HG03565 (cell line): ENCODE results near the gene KCNK16.
"Not testable (repeated sequence)": the region's sequence is repeated elsewhere in the genome, so short reads cannot be mapped to it uniquely, and the experiment has no call there.

Source experiments
- ATAC-seq: cut with Tn5 transposase; IDR thresholded peaks from one replicate; pipeline ENCODE4 v1.9.1; 2021; ENCODE audit warnings: mild to moderate bottlenecking, moderate library complexity; ENCODE audit not compliant: unreplicated experiment

Gene KCNK16

DNA sequence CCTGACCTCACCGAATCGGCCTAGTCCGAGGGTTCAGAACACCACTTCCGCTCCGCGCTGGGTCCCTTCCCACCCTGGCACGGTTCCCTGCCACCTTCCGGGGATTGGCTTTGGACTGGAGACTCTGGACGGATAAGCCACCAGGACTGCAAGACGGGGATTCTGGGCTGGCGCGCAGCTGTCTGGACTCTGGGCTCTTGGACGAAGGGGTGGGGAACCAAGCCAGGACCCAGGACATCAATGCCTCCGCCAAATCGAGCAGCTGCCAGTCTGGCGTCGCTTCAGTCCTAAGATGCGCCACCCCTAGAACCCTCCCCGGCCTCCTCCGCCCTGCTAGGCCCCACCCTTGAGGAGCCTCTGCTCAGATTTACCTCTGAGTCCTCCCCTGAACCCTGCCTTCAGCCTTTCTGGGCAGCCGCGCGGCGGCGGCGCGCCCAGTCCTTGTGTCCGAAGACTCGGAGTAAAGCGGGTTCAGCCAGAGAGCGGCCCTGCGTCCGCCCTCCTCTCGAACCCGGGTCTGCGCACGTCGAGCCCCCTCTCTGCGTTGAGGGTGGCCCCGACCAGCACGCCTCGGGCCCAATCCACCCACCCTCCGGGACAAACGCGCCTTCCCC lies 9.5 kb downstream of the KCNK16 start:
- ATAC-seq: no peak

DNA sequence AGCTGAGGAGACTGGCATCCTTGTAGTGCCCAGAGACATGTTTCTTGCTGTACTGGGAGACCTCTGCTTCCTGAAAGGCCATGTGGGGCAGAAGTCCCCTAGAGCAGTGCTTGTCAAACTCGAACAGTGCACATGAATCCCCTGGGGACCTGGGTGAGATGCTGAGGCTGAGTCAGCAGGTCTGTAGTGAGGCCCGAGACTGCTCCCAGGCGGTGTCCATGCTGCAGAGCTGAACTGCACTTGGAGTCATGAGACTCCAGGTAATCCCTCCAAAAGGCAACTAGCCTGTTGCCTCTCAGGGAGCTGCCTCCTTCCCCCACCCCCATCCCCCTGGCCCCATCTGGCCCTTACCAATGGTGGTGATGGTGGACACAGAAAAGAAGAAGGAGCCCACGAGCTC lies 12.0 kb downstream of the KCNK16 start:
- no peak for ATAC-seq

DNA sequence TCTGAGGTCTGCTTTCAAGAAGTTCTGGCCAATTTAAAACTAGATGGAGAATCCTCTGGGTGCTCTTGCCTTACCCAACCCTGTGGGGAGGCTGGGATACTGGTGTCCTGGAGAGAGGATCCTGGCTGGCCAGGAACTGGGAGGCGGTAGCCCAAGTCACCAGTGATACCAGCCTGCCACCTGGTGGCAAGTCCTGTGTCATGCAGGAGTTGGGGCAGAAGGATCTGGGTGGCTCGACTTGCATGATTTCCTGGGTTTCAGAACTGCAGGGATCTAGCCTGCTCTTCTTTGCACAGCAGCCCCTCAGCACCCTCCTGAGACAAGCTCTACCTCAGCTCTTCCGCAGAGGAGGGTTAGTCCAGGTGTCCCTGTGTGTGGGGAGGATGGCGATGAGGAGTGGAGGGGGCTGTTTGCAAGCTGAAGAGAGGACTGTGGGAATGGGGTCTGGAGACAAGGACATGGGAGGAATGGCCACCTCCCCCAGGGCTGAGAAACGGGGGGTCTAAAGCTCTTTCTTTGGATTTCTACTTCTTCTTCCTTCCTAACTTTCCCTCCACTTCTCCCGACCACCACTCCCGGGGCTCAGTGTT lies 12.5 kb downstream of the KCNK16 start:
- ATAC-seq: no peak

DNA sequence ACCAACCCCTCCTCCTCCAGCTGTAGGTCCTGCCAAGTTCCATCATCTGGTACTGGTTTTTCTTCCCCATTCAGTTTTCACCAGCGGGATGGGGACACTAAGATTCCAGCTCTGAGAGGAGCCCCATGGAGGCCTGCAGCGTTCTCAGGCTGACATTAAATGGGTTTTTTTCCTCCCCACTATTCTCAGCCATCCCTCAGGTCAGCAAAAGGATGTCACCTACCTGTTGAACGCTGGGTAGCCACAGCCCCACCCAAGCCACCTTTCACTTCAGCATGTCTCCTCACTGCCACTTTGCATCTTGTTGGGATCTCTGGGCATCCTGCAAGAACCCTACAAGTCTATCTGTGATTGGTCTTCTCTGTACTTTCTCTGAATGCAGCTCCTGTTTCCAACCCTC lies 15.0 kb downstream of the KCNK16 start:
- no peak for ATAC-seq

DNA sequence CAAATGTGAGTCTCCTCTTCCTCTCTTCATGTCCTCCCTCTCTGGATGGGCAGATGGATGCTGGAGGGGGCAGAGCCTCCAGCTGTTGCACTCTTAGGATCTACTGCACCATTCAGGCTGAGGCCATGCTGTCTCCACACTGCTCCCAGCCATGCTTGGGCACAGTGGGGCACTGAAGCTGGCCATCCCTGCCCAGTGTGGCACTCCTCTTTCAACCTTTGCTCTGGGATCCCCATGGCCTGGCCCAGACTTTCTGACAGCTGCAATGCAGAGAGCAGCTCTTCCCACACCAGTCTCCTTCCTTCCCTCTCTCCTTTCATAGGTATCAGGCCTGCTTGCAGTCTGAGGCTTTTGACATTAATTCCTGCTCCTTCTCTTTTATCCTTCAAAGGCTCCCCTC lies 17.6 kb downstream of the KCNK16 start:
- ATAC-seq: no peak

DNA sequence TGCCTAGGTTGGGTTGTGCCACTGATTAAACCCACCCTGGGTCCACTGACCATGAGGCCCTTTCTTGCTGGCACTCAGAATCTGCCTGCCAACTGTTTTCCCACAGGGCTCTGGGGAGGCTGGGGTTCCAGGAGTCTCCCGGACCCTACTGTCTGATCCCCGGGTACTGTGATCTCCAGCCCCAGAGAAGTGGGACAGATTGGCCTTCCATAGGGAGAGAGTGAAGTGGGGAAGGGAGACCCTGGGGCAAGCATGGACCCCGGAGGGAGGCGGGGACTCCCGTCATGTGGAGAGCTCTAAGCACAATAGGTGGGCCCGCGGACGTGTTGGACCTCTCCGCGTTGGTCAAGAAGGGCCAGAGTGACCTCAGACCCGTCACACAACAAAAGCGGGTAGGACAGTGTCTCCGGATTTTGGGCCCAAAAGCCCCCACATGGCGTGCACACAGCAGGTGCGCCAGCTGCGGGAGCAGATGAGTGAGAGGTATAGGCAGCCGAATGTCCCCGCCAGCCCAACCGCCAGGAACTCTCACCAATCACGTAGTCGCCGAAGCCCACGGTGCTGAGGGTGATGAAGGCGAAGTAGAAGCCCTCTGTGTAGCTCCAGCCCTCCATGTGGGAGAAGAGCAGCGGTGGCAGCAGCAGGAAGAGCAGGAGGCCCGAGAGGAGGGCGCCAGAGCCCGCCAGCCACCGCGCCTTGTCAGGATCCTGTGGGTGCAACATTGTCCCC lies 18.9 kb downstream of the KCNK16 start:
- no peak for ATAC-seq

DNA sequence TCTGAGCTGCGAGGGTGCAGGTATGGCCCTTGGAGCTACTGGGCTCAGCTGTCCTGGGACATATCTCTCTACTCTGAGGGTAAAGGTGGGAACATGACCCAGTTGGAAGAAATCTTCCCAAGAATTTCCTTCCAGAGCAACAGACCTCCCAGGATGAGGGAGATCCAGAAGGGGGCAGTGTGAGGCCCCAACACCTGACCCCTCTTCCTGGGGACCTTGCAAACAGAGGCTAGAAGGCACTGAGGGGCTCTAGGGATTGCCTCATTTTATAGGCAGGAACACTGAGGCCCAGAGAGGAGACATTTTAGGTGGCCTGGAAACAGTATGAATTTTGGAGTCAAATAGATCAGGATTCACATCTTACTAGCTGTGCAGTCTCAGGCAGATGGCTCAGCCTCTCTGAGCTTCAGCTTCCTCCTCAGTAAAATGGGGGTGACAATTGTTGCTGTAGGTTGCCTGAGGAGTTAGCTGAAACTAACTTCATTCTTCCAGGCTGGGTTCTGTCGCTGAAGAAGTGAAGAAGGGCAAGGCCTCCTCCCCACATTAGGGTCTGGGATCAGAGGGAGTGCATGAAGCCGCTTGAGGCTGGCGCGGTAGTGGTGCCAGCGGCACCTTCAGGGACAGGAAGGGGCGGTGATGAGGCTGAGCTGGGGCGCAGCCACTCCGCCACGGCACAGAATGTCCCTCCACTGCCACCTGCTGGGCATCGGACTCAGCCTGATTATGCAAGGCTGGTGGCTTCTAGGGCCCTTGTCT lies 19.7 kb downstream of the KCNK16 start:
- ATAC-seq: no peak

DNA sequence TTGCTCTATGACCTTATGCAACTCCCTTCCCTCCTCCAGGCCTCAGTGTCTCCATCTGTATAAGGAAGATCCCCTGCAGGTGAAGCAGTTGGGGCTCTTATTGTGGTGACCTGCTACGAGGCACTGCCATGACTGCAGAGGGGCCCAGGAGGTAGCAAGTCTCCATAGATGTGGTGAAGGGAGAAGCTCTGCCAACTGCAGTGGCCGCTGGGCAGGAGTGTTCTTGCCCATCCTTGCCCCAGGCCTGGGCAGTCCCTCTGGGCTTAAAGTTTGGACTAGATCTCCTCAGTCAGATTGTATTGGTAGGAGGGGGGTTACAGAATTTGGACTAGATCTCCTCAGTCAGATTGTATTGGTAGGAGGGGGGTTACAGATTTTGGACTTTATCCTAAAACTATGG lies 20.5 kb downstream of the KCNK16 start:
- no peak for ATAC-seq

DNA sequence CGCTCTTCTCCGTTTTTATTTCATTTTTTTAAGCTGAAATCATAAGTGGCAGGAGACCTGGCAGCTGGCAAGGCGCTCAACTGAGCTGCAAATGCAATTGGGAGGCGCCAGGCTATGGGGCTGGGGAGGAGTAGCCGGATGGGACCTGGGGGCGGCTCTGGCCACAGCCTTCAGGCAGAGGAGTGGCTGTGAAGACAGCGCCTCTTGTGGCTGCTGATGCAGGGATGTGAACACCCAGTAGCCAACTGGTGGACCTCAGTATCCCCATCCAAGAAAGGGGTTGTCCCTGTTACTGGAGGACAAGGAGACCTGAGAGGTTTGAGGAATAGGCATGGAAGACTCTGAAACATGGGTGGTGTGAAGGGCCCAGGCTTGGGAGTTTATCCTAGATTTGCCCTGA lies 20.9 kb downstream of the KCNK16 start:
- no peak for ATAC-seq

DNA sequence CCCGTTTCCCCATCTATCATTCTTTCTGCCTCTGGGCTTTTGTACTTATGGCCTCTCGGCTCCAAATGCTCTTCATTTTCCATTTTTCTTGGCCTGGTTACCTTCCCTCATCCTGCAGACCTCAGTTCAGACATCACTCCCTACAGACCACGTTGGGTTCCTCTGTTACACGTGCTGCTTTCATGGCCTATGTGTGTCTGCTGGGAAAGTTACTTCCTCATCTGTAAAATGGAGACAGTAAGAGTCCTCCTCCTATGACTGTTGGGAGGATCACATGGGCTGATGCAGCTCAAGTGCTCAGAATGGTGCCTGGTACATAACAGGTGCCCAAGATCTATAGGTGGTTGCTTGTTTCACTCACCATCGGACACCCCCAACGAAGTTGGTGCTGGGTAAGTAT lies 21.8 kb downstream of the KCNK16 start:
- ATAC-seq: no peak

DNA sequence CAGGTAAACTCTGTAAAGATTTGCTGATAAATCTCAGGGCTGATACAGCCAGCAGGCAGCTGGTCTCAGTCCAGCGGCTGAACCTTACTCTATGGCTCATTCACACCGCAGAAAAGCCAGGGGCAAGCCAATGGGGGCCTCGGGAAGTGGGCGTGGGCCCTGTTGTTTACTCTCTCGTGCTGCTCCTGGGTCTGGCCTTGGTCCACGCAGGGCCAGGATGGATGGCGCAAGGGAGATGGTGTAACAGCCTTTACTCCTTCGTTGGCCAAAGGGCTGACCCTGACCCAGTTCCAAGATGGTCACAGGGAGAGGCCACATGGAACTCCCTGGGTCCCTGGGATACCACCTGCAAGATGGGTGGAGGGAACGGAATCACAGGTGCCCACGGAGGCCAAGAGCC lies 24.4 kb downstream of the KCNK16 start:
- ATAC-seq: no peak

DNA sequence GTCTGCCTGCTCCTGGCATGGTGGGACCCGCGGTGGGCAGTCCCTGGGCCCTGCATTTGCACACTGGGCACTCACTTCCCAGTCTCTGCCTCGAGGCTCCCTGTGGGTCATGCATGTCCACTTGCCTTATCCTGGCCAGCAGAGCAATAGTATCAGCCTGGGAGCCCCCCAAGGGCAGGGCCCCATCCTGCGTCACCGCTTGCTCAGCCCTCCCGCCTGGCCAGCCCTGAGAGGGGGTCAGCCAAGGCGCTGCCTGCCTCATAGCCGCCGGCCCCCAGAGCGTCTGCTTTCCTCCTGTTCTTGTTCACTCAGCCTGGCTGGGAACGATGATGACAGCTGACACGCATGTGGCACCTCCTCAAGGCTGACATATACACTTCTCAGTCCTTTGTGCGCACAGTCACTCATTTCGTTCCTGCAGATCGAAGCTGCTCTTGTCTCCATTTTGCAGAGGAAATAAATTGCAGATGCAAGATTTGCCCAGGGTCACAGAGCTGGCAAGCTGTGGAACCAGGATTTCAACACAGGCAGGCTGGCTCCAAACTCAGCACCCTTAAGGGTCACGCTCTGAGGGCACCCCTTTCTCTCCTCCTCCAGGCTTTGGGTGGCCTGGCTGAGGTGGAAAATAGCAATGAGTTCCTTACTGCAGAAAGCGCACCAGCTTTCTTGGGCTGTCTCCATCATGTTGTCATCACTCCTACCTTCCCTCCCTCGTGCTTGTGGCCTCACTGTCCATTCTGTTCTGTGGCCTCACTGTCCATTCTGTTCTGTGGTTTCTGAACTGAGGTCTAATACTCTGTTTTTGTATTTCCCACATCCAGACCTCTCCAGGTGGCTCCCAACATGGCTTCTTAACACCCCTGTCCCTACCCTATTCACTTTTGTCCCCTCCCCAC lies 25.5 kb downstream of the KCNK16 start:
- no peak for ATAC-seq

DNA sequence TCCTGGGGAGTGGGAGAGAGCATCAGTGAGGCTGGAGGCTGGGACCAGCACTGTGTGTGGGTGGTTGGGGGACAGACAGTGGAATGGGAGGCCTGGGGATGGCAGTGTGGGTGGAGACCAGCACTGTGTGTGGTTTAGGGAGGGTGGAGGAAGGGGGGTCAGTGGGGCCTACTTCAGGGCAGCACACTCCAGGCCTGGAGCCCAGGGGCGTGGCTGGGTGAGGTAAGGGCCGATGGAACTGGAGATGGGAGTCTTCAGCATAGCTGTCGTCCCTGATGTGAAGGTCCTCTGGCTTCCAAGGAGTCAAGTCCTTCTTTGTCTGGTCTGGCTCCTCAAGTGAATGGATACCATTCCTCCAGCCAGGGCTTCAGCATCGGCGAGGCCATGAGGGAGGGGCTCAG lies 26.9 kb downstream of the KCNK16 start:
- no peak for ATAC-seq

DNA sequence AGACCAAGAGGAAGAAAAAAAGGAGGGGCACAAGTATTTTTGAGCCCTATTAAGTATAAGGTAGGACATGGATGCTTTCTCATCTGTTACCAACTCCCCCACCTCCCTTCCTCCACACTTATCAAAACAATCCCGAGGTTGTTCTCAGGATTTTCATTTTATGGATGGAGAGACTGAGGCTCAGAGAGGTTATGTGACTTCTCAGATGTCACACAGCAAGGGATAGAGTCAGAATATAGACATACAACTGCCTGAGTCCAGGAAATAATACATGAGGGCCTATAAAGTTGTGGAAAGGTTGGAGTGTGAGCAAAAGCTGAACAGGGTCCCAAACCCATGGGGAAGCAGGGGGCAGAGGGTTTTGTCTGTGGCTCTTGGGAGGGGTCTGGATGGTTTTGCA lies 27.6 kb downstream of the KCNK16 start:
- no peak for ATAC-seq

DNA sequence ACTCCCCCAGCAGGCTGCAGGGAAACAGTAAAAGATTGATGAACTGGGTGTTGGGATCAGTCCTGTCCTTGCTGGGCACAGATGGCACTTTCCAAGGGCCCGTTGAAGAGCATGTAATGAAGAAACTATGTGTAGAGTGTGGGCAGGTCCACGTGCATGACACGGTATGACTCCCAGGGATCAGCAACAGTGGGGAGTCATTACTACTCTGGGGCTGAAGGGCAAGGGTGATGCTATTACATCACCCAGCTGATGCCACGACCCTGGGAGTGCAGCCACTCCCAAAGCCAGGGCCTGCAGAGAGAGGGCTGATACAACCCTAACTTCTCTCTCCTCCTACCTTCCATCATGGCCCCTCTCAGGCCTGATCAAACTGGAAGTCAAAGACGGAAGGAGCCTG lies 28.4 kb downstream of the KCNK16 start:
- ATAC-seq: no peak

DNA sequence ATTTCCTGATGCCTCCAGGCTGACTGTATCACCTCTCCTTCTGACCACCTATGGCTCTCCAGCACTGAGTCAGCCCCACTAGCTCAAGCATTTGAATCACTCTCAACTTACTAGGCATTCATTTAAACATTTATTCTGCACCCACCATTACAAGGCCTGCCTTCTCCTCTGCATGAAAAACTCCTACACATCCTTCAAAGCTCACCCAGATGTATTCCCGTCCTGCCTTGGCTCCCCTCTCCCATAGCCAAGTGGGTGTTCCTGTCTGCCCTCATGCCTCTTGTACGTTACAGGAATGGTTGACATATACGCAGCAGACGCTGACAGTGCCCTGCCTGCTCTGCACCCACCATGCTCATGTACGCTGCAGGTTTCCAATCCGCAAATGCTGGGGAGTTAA lies 29.9 kb downstream of the KCNK16 start:
- ATAC-seq: no peak

DNA sequence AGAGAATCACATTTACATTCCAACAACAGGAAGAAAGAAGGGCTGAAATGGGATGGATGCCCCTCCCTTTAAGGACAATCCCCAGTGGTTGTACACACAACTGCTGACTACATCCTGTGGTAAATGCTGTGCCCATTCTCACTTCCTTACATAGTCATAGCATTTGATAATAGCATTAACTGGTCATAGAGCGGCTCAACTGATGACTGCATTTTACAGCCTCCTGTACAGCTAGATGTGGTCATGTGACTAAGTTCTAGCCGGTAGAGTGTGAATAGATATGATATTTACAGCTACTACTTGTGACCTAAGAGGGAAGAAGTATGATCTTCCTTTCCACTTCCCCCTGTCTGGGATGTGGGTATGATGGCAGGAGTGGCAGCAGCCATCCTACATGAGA lies 33.0 kb downstream of the KCNK16 start:
- no peak for ATAC-seq

DNA sequence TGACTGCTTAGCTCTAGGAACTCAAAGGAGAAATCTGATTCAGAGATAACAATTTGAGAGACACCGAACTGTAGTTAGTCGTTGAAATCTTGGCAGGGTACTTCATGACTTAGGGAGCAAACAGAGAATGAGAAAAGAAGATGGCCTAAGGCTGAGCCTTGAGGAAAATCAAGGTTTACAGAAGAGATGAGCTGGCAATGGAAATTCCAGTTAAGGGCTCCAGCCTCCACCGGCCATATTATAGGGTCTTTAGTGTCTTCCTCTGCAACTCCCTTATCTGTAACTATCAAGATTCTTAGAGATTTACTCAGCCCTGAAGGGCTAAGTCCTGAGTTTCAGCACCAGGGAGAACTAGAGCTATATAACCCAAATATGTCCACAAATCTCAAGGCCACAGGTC lies 34.9 kb downstream of the KCNK16 start:
- ATAC-seq: no peak

DNA sequence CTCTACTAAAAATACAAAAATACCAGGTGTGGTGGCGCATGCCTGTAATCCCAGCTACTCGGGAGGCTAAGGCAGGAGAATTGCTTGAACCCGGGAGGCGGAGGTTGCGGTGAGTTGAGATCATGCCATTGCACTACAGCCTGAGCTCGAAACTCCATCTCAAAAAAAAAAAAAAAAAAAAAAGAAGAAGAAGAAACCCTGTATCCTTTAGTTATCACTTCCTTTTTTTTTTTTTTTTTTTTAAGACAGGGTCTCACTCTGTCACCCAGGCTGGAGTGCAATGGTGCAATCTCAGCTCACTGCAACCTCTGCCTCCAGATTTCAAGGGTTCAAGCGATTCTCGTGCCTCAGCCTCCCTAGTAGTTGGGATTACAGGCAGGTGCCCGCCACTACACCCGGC lies 35.9 kb downstream of the KCNK16 start:
- ATAC-seq: not testable (repeated sequence)

DNA sequence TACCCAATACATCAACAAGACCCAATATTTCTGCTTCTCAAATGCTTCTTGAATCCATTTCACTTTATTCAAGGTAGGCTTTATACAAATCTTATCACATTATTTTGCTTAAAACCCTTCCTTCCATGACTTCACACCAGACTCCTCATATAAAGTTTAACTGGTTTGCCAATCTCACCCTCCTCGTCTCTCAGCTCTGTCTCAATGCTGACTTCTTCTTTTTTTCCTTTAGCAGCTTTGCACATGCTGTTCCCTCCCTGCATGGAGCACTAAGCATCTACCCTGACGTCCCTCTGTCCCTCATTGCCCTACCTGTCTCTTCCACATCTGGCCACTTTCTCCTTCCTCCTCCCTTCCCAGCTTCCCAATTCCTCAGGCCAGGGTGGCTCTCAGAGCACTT lies 39.7 kb downstream of the KCNK16 start:
- no peak for ATAC-seq
